Loucy (cell line): ENCODE results near the gene TRIM15.

Source experiments
- EZH2phosphoT487 ChIP-seq: fragments of 200-600 bp; IDR thresholded peaks from 2 replicates; pipeline ENCODE4 v1.6.1; 2018; ENCODE audit warnings: antibody characterized with exemption, mild to moderate bottlenecking, moderate library complexity, borderline replicate concordance
- TF ChIP-seq, protein P1 (sequence below): fragments of 200-600 bp; sonication (generic); conservative IDR thresholded peaks from 2 replicates; pipeline ENCODE4 v1.5.1; 2014; ENCODE audit warnings: mild to moderate bottlenecking, antibody characterized with exemption, low read length

DNA sequence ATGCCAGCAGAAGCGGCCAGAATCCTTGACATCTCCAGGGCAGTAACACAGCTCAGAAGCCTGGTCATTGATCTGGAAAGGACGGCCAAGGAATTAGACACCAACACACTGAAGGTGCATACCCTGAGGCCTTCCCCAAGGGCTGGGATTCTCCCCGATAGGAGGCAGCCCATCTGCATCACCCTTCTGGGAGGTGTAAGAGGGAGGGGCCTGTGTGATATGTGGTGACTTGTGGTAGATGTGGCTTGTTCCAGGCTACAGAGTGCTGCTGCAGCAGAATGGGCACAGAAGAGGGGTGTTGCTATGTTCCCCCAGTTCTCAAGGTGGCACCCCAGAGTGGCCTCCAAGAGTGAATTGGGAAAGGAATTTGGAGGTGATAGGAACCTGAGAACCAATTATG is 16.2 kb upstream of the TRIM15 start:
- TF ChIP-seq, protein P1, sequence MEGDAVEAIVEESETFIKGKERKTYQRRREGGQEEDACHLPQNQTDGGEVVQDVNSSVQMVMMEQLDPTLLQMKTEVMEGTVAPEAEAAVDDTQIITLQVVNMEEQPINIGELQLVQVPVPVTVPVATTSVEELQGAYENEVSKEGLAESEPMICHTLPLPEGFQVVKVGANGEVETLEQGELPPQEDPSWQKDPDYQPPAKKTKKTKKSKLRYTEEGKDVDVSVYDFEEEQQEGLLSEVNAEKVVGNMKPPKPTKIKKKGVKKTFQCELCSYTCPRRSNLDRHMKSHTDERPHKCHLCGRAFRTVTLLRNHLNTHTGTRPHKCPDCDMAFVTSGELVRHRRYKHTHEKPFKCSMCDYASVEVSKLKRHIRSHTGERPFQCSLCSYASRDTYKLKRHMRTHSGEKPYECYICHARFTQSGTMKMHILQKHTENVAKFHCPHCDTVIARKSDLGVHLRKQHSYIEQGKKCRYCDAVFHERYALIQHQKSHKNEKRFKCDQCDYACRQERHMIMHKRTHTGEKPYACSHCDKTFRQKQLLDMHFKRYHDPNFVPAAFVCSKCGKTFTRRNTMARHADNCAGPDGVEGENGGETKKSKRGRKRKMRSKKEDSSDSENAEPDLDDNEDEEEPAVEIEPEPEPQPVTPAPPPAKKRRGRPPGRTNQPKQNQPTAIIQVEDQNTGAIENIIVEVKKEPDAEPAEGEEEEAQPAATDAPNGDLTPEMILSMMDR: no peak
- no peak for TF ChIP-seq EZH2phosphoT487
